Measurements from ENCODE around the gene AXIN1.

GRCh38 chr16:391885-392335, 39.4 kb upstream of the AXIN1 start:
- TF ChIP-seq, protein P1, sequence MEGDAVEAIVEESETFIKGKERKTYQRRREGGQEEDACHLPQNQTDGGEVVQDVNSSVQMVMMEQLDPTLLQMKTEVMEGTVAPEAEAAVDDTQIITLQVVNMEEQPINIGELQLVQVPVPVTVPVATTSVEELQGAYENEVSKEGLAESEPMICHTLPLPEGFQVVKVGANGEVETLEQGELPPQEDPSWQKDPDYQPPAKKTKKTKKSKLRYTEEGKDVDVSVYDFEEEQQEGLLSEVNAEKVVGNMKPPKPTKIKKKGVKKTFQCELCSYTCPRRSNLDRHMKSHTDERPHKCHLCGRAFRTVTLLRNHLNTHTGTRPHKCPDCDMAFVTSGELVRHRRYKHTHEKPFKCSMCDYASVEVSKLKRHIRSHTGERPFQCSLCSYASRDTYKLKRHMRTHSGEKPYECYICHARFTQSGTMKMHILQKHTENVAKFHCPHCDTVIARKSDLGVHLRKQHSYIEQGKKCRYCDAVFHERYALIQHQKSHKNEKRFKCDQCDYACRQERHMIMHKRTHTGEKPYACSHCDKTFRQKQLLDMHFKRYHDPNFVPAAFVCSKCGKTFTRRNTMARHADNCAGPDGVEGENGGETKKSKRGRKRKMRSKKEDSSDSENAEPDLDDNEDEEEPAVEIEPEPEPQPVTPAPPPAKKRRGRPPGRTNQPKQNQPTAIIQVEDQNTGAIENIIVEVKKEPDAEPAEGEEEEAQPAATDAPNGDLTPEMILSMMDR (conservative IDR thresholded peaks at IDR 0.05; ENCODE audit: low read length) = peak; percentile 78
- TF ChIP-seq EZH2phosphoT487 (IDR thresholded peaks at IDR 0.05; ENCODE audit: borderline replicate concordance) = no peak

Measured in Loucy (cell line).